Loucy (cell line): ENCODE results near the gene ACTN1.

Experiments
- H2AFZ ChIP-seq: fragments of 200-600 bp; sonication (generic); 2 replicates; pipeline ENCODE4 v1.6.0; 2016; ENCODE audit warnings: antibody characterized with exemption, mild to moderate bottlenecking, low read length, moderate library complexity
- H3F3A ChIP-seq: fragments of 200-600 bp; 2 replicates; pipeline ENCODE4 v1.6.0; 2016; ENCODE audit warnings: antibody characterized with exemption, low read depth, mild to moderate bottlenecking
- H3K27me3 ChIP-seq: fragments of 200-600 bp; sonication (generic); 2 replicates; pipeline ENCODE4 v1.6.1; 2014; ENCODE audit warnings: low read length, mild to moderate bottlenecking; ENCODE audit not compliant: insufficient read depth, poor library complexity, severe bottlenecking
- H3K36me3 ChIP-seq: fragments of 200-600 bp; sonication (generic); 2 replicates; pipeline ENCODE4 v1.6.1; 2016; ENCODE audit warnings: low read length; ENCODE audit not compliant: insufficient read depth
- H3K4me1 ChIP-seq: fragments of 200-600 bp; sonication (generic); 2 replicates; pipeline ENCODE4 v1.5.1; 2014; ENCODE audit warnings: low read length, mild to moderate bottlenecking; ENCODE audit not compliant: insufficient read depth, poor library complexity, severe bottlenecking
- H3K4me2 ChIP-seq: fragments of 200-600 bp; sonication (generic); 2 replicates; pipeline ENCODE4 v1.6.0; 2014; ENCODE audit warnings: antibody characterized with exemption, low read length, low read depth, mild to moderate bottlenecking; ENCODE audit not compliant: poor library complexity, severe bottlenecking
- H3K4me3 ChIP-seq: fragments of 200-600 bp; sonication (generic); 2 replicates; pipeline ENCODE4 v1.5.1; 2014; ENCODE audit warnings: low read length, mild to moderate bottlenecking, mixed read lengths; ENCODE audit not compliant: poor library complexity, severe bottlenecking
- H3K79me2 ChIP-seq: fragments of 200-600 bp; sonication (generic); 2 replicates; pipeline ENCODE4 v1.6.1; 2014; ENCODE audit warnings: low read length; ENCODE audit not compliant: insufficient read depth
- H3K9ac ChIP-seq: fragments of 200-600 bp; sonication (generic); 2 replicates; pipeline ENCODE4 v1.6.0; 2014; ENCODE audit warnings: mild to moderate bottlenecking, low read depth, low read length, moderate library complexity; ENCODE audit not compliant: poor library complexity, severe bottlenecking
- H3K9me2 ChIP-seq: fragments of 200-600 bp; sonication (generic); replicated peaks from 2 replicates; pipeline ENCODE4 v1.6.1; 2016; ENCODE audit warnings: low read depth, low read length, mixed read lengths
- H3K9me3 ChIP-seq: fragments of 200-600 bp; sonication (generic); 2 replicates; pipeline ENCODE4 v1.6.1; 2014; ENCODE audit warnings: mild to moderate bottlenecking, antibody characterized with exemption, low read length, low read depth; ENCODE audit not compliant: insufficient read depth
- H4K20me1 ChIP-seq: fragments of 200-600 bp; sonication (generic); 2 replicates; pipeline ENCODE4 v1.6.0; 2014; ENCODE audit warnings: antibody characterized with exemption, low read length, mild to moderate bottlenecking; ENCODE audit not compliant: insufficient read depth, poor library complexity, severe bottlenecking
- EZH2phosphoT487 ChIP-seq: fragments of 200-600 bp; IDR thresholded peaks from 2 replicates; pipeline ENCODE4 v1.6.1; 2018; ENCODE audit warnings: antibody characterized with exemption, mild to moderate bottlenecking, moderate library complexity, borderline replicate concordance
- TF ChIP-seq, protein P1 (sequence below): fragments of 200-600 bp; sonication (generic); conservative IDR thresholded peaks from 2 replicates; pipeline ENCODE4 v1.5.1; 2014; ENCODE audit warnings: mild to moderate bottlenecking, antibody characterized with exemption, low read length

ACTN1 gene

DNA sequence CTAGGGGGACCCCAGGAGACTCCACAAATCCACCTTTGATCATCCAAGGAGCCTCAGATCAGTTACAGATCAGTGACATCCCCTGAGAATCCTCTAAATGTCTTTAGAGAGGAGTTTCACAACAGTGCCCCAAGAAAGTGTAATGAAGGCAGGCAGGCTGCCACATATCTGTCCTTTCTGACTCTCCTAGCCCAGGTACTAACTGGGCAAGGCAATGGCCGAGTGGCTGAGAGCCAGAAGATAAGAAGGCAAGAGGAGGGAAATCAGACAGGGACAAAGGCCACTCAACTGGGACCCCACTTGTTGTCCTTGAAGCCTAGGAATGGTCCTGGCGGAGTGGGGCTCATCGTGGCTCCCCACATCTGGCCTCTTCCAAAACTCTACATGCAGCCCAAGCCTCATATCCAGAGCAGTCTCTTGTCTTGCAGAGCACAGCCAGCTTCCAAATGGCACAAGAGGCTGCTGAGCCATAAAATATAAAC lies 11.6 kb downstream of the ACTN1 start:
- peak overlapping the region; percentile 30 for H3K4me2 ChIP-seq
- H3F3A ChIP-seq = 0 out of 2 replicates have a peak, but pooled peaks cover 5% of the 10 kb centered on the region
- H3K4me3 ChIP-seq = no peak overlapping the region
- peaks cover 85% of the 10 kb centered on the region for H4K20me1 ChIP-seq
- H3K79me2 ChIP-seq = peaks cover 100% of the 10 kb centered on the region
- peaks cover 4% of the 10 kb centered on the region; the same call in 1 of the 2 replicates for H3K36me3 ChIP-seq
- no peaks in the 10 kb centered on the region for H3K9me2 ChIP-seq
- no peak overlapping the region for H2AFZ ChIP-seq
- no peaks in the 10 kb centered on the region for H3K27me3 ChIP-seq
- TF ChIP-seq, protein P1, sequence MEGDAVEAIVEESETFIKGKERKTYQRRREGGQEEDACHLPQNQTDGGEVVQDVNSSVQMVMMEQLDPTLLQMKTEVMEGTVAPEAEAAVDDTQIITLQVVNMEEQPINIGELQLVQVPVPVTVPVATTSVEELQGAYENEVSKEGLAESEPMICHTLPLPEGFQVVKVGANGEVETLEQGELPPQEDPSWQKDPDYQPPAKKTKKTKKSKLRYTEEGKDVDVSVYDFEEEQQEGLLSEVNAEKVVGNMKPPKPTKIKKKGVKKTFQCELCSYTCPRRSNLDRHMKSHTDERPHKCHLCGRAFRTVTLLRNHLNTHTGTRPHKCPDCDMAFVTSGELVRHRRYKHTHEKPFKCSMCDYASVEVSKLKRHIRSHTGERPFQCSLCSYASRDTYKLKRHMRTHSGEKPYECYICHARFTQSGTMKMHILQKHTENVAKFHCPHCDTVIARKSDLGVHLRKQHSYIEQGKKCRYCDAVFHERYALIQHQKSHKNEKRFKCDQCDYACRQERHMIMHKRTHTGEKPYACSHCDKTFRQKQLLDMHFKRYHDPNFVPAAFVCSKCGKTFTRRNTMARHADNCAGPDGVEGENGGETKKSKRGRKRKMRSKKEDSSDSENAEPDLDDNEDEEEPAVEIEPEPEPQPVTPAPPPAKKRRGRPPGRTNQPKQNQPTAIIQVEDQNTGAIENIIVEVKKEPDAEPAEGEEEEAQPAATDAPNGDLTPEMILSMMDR = no peak
- no peak for TF ChIP-seq EZH2phosphoT487
- no peak overlapping the region for H3K9ac ChIP-seq
- H3K4me1 ChIP-seq = peaks cover 52% of the 10 kb centered on the region
- H3K9me3 ChIP-seq = no peaks in the 10 kb centered on the region

DNA sequence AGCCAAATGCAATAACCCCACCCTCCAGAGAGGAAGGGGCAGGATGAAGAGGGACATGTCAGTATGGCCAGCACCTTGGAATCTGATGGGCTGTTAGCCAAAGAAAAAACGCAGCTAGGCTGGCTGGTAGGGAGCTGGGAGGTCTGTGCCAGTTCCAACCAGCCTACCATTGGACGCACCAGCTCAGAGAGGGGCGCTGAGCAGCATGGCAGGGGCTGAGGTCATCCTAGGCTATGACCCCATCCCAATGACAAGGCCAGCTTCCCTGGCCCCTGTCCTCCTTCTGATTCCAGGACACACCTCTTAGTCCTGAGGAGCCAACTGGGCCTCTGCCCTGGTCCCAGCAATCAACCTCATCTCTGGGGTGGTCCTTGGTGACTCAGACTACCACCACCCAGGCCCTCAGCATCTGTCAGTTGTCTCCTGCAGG lies 12.2 kb downstream of the ACTN1 start:
- no peak overlapping the region for H3K4me2 ChIP-seq
- peaks cover 89% of the 10 kb centered on the region for H4K20me1 ChIP-seq
- H3K36me3 ChIP-seq = peaks cover 4% of the 10 kb centered on the region; the same call in 1 of the 2 replicates
- TF ChIP-seq, protein P1 = no peak
- TF ChIP-seq EZH2phosphoT487 = no peak
- H2AFZ ChIP-seq = no peak overlapping the region
- H3K4me1 ChIP-seq = peaks cover 49% of the 10 kb centered on the region
- 0 out of 2 replicates have a peak, but pooled peaks cover 5% of the 10 kb centered on the region for H3F3A ChIP-seq
- H3K9me2 ChIP-seq = no peaks in the 10 kb centered on the region
- H3K27me3 ChIP-seq = no peaks in the 10 kb centered on the region
- H3K9ac ChIP-seq = no peak overlapping the region
- H3K79me2 ChIP-seq = peaks cover 100% of the 10 kb centered on the region
- H3K4me3 ChIP-seq = no peak overlapping the region
- no peaks in the 10 kb centered on the region for H3K9me3 ChIP-seq

DNA sequence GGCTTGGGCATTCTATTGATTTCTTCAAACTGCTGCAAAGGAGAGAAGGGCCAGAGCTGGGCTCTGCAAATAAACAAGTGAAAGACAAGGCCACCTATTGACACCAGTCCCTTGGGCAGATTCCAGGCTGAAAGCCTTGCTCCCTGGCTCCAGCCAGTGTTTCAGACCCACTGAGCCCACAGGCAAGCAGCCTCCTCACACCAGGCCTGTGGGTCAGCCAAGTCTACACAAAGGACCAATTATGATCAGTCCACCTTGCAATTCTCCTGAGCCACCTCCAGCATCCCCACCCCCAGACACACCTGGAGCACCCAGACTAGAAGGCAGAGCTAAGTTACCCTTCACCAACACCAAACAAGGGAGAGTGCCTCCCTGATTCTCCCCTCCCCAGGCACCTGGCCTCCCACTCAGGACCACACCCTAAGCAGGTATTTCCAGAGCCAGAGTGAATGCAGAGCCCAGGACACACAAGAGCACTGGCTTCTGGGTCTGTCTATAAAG lies 13.8 kb downstream of the ACTN1 start:
- Histone ChIP-seq H3K9ac (no peak overlapping the region), H3K79me2 (peaks cover 100% of the 10 kb centered on the region), H3K9me3 (no peaks in the 10 kb centered on the region), H3K4me2 (no peak overlapping the region), H3K9me2 (no peaks in the 10 kb centered on the region), H3K4me1 (peaks cover 33% of the 10 kb centered on the region), H3F3A (no peaks in the 10 kb centered on the region), H3K4me3 (no peak overlapping the region), H2AFZ (no peak overlapping the region), H3K36me3 (peaks cover 4% of the 10 kb centered on the region; the same call in 1 of the 2 replicates), H4K20me1 (peaks cover 80% of the 10 kb centered on the region), H3K27me3 (no peaks in the 10 kb centered on the region)
- TF ChIP-seq, protein P1 = no peak
- TF ChIP-seq EZH2phosphoT487 = no peak
